ENCODE results near the gene CYBB.

DNA sequence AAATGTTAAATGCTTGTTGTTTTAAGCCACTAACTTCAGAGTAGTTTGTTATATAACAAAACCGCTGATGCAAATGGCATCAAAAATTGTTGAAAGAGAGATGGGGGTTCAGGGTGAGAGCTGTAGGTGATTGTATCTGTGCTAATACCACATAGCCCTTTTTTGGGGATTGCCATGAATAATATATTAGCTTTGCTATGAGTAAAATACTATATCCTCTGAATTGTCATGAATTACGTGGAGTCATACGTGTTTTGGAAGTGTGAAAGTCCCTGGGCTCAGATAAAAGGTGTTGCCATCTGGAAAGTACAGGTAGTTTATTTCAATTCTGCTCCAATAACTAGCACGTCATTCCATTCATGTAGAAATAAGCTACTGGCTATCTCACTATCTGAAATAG lies 36.9 kb downstream of the CYBB start:
- no peak for TF ChIP-seq CTCF (IDR thresholded peaks at IDR 0.05)
- no peak for TF ChIP-seq POLR2A (IDR thresholded peaks at IDR 0.05)

All from esophagus squamous epithelium (tissue), 4 donors.